ENCODE data around the gene GATA6.

- TF ChIP-seq, protein P1, sequence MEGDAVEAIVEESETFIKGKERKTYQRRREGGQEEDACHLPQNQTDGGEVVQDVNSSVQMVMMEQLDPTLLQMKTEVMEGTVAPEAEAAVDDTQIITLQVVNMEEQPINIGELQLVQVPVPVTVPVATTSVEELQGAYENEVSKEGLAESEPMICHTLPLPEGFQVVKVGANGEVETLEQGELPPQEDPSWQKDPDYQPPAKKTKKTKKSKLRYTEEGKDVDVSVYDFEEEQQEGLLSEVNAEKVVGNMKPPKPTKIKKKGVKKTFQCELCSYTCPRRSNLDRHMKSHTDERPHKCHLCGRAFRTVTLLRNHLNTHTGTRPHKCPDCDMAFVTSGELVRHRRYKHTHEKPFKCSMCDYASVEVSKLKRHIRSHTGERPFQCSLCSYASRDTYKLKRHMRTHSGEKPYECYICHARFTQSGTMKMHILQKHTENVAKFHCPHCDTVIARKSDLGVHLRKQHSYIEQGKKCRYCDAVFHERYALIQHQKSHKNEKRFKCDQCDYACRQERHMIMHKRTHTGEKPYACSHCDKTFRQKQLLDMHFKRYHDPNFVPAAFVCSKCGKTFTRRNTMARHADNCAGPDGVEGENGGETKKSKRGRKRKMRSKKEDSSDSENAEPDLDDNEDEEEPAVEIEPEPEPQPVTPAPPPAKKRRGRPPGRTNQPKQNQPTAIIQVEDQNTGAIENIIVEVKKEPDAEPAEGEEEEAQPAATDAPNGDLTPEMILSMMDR (conservative IDR thresholded peaks at IDR 0.05), result no peak
- TF ChIP-seq ZFX (IDR thresholded peaks at IDR 0.05), result no peak
Observed at GRCh38 chr18:22186484-22186971, 17.1 kb downstream of the GATA6 start.

Measured in C4-2B (cell line).